ENCODE data around the gene TARS1.

DNA sequence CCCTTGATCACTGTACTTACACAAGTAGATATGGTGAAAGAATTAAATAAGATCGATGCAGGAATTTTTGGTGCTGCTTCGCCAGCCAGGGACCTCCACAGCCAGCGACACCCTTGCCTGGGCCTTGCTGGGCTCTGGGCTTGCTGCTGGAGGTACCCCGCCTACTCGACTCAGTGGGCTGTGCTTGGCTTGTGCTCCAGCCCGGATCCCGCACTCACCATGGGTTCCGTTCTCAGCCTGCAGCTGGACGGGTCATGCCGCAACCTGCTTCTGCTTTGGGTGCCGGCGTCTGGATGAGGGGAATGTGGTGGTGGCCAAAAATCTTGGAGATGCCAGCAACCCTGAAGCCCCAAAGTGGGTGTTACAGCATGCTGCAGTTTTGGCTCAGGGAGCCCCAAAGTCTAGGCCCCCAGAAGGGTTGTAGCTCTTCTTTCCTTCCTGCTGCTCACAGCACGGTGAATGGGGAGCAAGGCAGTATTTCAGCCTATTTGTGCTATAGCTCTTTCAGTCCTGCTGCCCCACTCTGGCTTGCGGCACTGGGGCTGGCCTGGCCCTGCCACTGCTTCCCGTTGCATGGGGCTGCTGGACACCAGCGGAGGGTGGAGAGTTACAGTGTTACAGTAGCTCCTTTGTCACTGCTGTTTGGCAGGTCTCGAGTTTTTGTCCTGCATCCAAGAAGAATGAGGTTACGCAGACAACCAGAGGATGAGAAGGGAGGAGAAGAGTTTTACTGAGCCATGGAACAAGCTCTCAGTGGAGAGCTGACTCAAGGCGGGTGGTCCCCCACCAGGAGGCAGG, 48.0 kb downstream of the TARS1 start:
- TF ChIP-seq SMAD3 (CRISPR knock-in tag; IDR thresholded peaks at IDR 0.05; ENCODE audit: borderline replicate concordance): no peak
- TF ChIP-seq, protein P1, sequence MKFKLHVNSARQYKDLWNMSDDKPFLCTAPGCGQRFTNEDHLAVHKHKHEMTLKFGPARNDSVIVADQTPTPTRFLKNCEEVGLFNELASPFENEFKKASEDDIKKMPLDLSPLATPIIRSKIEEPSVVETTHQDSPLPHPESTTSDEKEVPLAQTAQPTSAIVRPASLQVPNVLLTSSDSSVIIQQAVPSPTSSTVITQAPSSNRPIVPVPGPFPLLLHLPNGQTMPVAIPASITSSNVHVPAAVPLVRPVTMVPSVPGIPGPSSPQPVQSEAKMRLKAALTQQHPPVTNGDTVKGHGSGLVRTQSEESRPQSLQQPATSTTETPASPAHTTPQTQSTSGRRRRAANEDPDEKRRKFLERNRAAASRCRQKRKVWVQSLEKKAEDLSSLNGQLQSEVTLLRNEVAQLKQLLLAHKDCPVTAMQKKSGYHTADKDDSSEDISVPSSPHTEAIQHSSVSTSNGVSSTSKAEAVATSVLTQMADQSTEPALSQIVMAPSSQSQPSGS (CRISPR knock-in tag; IDR thresholded peaks at IDR 0.05; ENCODE audit: borderline replicate concordance, low read depth): no peak
- TF ChIP-seq, protein P2, sequence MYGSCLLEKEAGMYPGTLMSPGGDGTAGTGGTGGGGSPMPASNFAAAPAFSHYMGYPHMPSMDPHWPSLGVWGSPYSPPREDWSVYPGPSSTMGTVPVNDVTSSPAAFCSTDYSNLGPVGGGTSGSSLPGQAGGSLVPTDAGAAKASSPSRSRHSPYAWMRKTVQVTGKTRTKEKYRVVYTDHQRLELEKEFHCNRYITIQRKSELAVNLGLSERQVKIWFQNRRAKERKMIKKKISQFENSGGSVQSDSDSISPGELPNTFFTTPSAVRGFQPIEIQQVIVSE (CRISPR knock-in tag; IDR thresholded peaks at IDR 0.05; ENCODE audit: borderline replicate concordance): no peak

All from WTC11 (cell line).